ENCODE results near the gene NCOA7. TPM values are rescaled to one million over a fixed set of nuclear protein-coding genes. Genes with fewer than 3 reads are reported as not detected.

Gene NCOA7
- total RNA-seq, 1 experiment from 2014 or later: 14.4 TPM

- TF ChIP-seq STAT6 (CRISPR knock-in tag; conservative IDR thresholded peaks at IDR 0.05; ENCODE audit: low read depth) (no peak), FOXP4 (CRISPR knock-in tag; IDR thresholded peaks at IDR 0.05) (no peak), TEAD1 (CRISPR knock-in tag; IDR thresholded peaks at IDR 0.05) (no peak), AR (CRISPR knock-in tag; IDR thresholded peaks at IDR 0.05) (no peak), ZBTB21 (CRISPR knock-in tag; IDR thresholded peaks at IDR 0.05; ENCODE audit: borderline replicate concordance) (no peak), SMAD3 (CRISPR knock-in tag; IDR thresholded peaks at IDR 0.05; ENCODE audit: borderline replicate concordance) (no peak), E2F1 (CRISPR knock-in tag; IDR thresholded peaks at IDR 0.05) (no peak), ZNF219 (CRISPR knock-in tag; IDR thresholded peaks at IDR 0.05; ENCODE audit: borderline replicate concordance) (no peak), JAZF1 (CRISPR knock-in tag; IDR thresholded peaks at IDR 0.05) (no peak)
These were observed 43.6 kb downstream of the NCOA7 start (continued) for GRCh38 chr6:125834348-125834747.

- DNase-seq (ENCODE audit: low spot score): no peak
- ChIA-PET POLR2A (interaction anchor here (0.7 kb wide), 1 partner anchor 215 kb away, joined by 4 read pairs; no protein-coding TSS in a partner anchor), CTCF (interaction anchor here (1.2 to 1.9 kb wide), 4 partner anchors 33 to 121 kb away, joined by 3 to 7 read pairs (median 4); partner anchors contain the start of gene NCOA7)
- peaks cover 20% of the 10 kb centered on the region for H3K4me1 Mint-ChIP-seq
- H3K36me3 Mint-ChIP-seq: no peaks in the 10 kb centered on the region
- no peak for TF ChIP-seq JUN (CRISPR knock-in tag; IDR thresholded peaks at IDR 0.05)
- no peak for TF ChIP-seq ATF3 (CRISPR knock-in tag; conservative IDR thresholded peaks at IDR 0.05)
- no peak for TF ChIP-seq ZNF532 (CRISPR knock-in tag; IDR thresholded peaks at IDR 0.05; ENCODE audit: borderline replicate concordance)
- no peak for TF ChIP-seq IRF1 (CRISPR knock-in tag; IDR thresholded peaks at IDR 0.05)
- no peak for TF ChIP-seq EMX1 (CRISPR knock-in tag; IDR thresholded peaks at IDR 0.05)
- no peak for TF ChIP-seq PREB (CRISPR knock-in tag; IDR thresholded peaks at IDR 0.05; ENCODE audit: borderline replicate concordance)
- TF ChIP-seq ATF6 (CRISPR knock-in tag; IDR thresholded peaks at IDR 0.05): no peak
- TF ChIP-seq PRRX2 (CRISPR knock-in tag; IDR thresholded peaks at IDR 0.05): no peak
- no peak for TF ChIP-seq SMAD3 (CRISPR knock-in tag; IDR thresholded peaks at IDR 0.05; ENCODE audit: borderline replicate concordance)
- ATAC-seq: peak; percentile 50
- no peaks in the 10 kb centered on the region for H3K9me3 Mint-ChIP-seq
- no peak overlapping the region for H3K4me3 Mint-ChIP-seq
- no peak overlapping the region for H3K27ac Mint-ChIP-seq
- no peaks in the 10 kb centered on the region for H3K27me3 Mint-ChIP-seq (ENCODE audit: low read depth)
These were observed 44.5 kb downstream of the NCOA7 start for GRCh38 chr6:125835221-125835744.
